HG02938 (cell line): ENCODE results near the gene APOL3.
"Not testable (repeated sequence)": the region's sequence is repeated elsewhere in the genome, so short reads cannot be mapped to it uniquely, and the experiment has no call there.

ENCODE experiments used
- ATAC-seq: cut with Tn5 transposase; IDR thresholded peaks from one replicate; pipeline ENCODE4 v1.9.1; 2021; ENCODE audit warnings: mild to moderate bottlenecking, moderate library complexity; ENCODE audit not compliant: unreplicated experiment

APOL3 gene

DNA sequence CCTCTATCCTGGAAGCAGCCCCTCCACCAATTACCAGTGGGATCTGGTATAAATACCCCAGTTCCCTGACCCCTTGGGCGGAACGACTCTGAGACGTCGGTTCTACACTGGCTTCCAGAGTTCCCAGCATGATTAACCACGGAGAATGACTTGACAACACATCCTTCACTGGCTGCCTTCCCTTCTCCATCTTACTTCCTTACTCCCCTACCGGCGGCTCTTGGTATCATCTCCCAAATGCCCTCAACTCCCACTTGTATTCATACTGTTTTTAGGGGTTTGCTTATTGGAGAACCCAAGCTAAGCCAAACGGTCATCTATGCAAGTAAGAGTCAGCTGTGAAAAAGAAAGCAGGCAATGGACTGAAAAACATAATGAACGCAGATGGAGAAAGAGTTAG lies 56.1 kb downstream of the APOL3 start:
- no peak for ATAC-seq

DNA sequence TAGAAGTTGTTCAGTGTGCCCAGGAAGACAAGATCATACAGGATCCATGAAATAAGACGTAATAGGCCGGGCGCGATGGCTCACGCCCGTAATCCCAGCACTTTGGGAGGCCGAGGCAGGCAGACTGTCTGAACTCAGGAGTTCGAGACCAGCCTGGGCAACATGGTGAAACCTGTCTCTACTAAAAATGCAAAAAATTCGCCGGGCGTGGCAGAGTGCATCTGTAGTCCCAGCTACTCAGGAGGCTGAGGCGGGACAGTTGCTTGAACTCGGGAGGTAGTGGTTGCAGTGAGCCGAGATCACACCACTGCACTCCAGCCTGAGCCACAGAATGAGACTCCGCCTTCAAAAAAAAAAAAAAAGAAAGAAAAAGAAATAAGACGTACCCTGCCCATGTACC lies 56.7 kb downstream of the APOL3 start:
- ATAC-seq = no peak

DNA sequence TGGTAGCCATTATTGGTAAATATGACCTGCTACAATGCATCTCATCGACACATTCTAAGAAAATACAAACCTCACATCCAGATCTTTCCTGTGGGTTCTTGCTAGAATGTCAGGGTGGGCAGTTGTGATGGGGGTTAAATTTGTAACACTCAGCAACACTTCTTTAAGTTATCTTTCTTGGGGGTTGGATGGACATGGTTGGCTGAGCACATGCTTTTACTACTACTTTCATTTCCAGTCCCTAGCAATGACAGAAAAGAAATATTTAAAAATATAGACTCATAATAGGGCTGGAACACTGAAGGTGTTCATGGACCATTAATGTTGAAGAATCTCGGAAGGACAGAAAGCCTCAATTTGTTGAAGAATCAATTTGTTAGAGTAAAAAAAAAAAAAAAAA lies 57.6 kb downstream of the APOL3 start:
- no peak for ATAC-seq

DNA sequence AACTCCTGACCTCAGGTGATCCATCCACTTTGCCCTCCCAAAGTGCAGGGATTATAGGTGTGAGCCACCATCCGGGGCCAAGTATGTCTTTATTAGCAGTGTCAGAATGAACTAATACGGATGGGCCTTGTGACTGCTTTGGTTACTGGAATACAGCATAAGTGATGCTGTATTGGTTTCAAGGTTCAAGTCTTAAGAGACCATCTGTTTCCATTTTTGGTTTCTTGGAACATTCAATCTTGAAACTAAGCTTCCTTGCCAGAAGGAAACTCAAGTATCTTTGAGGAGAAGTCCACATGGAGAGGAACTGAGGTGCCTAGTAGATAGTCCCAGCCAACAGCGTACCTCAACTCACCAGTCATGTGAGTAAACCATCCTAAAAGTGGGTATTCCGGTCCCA lies 58.8 kb downstream of the APOL3 start:
- ATAC-seq = no peak

DNA sequence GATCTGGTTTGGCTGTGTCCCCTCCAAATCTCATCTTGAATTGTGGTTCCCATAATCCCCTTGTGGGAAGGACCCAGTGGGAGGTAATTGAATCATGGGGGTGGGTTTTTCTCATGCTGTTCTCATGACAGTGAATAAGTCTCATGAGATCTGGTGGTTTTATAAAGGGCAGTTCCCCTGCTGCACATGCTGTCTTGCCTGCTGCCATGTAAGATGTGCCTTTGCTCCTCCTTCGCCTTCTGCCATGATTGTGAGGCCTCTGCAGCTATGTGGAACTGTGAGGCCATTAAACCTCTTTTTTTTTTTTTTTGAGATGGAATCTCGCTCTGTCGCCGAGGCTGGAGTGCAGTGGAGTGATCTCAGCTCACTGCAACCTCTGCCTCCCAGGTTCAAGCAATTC lies 59.6 kb downstream of the APOL3 start:
- ATAC-seq = not testable (repeated sequence)

DNA sequence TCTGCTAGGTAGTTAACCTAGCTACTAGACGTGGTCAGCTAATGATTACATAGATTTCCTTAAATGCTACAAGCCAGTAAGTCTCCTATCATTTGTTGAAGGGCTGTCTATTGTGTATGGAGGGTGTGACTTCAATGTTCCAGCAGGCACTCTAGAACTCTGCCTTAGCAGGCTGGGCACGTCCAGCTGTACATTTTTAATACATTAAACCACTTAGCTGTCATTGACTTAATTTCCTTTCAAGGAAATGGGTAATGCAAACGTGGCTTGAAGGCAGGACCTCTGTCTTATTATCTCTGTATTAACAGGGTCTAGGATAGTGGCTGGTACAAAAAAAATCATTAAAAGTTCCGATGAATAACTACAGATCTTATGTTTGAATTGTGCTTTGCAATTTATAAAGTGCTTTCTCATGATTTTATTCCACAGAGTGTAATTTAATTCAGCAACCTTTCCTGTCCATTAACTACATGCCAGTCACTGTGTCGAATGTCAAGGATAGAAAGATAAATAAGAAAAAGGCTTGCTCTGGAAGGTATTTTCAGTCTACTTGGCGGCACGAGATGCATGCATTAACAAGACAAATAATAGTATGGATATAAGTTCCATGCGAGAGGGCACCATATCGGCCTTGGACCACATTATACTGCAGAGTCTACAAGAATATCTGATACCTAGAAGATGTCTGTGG lies 60.3 kb downstream of the APOL3 start:
- no peak for ATAC-seq

DNA sequence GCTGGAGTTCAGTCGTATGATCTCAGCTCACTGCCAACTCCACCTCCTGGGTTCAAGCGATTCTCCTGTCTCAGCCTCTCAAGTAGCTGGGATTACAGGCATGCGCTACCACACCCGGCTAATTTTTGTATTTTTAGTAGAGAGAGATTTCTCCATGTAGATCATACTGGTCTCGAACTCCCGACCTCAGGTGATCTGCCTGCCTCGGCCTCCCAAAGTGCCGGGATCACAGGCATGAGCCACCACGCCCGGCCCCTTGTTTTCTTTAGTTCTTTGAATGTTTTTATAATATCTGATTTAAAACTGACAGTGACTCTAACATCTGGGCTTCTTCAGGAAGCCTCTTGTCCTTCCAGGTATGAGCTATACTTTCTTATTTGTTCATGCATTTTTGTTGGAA lies 61.0 kb downstream of the APOL3 start:
- ATAC-seq = not testable (repeated sequence)

DNA sequence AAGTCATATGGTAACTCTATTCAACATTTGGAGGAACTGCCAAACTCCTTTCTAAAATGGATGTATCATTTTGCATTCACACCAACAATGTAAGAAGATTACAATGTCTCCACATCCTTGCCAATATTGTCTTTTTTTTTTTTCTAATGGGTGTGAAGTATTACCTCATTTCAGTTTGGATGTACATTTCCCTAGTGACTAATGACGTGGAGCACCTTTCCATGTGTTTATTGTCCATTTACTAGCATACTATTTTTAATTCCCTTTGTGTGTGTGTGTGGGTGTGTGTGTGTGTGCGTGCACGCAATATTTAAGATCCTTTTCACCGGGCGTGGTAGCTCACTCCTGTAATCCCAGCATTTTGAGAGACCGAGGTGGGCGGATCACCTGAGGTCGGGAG lies 62.7 kb downstream of the APOL3 start:
- no peak for ATAC-seq

DNA sequence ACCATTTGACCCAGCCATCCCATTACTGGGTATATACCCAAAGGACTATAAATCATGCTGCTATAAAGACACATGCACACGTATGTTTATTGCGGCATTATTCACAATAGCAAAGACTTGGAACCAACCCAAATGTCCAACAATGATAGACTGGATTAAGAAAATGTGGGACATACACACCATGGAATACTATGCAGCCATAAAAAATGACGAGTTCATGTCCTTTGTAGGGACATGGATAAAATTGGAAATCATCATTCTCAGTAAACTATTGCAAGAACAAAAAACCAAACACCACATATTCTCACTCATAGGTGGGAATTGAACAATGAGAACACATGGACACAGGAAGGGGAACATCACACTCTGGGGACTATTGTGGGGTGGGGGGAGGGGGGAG lies 69.8 kb downstream of the APOL3 start:
- not testable (repeated sequence) for ATAC-seq
